ENCODE results near the gene PPIL1. TPM values are rescaled to one million over a fixed set of nuclear protein-coding genes. Genes with fewer than 3 reads are reported as not detected.

The PPIL1 gene
- total and polyA plus RNA-seq, 9 donors: 10.7 to 38.4 (median 21.2) TPM

GRCh38 chr6:36840432-36841403 lies 33.9 kb downstream of the PPIL1 start:
- WGBS, 3 donors: 4 to 8% (median 8%) methylated on average over 35 to 44 of the region's 44 CpGs
- Histone ChIP-seq H3K27ac (no peak overlapping the region), H3K4me3 (peak overlapping the region; percentile 45)

GRCh38 chr6:36839749-36840431 lies 34.7 kb downstream of the PPIL1 start:
- Histone ChIP-seq H3K27ac (peak overlapping the region in 1 of 2 donors; percentile 0), H3K36me3 (no peaks in the 10 kb centered on the region), H3K9me3 (no peaks in the 10 kb centered on the region), H3K4me3 (peak overlapping the region; percentile 45), H3K4me1 (ENCODE audit: insufficient read depth) (peaks cover 8% of the 10 kb centered on the region), H3K27me3 (no peaks in the 10 kb centered on the region)
- no peak for TF ChIP-seq EP300 (IDR thresholded peaks at IDR 0.05)
- TF ChIP-seq, protein P1, sequence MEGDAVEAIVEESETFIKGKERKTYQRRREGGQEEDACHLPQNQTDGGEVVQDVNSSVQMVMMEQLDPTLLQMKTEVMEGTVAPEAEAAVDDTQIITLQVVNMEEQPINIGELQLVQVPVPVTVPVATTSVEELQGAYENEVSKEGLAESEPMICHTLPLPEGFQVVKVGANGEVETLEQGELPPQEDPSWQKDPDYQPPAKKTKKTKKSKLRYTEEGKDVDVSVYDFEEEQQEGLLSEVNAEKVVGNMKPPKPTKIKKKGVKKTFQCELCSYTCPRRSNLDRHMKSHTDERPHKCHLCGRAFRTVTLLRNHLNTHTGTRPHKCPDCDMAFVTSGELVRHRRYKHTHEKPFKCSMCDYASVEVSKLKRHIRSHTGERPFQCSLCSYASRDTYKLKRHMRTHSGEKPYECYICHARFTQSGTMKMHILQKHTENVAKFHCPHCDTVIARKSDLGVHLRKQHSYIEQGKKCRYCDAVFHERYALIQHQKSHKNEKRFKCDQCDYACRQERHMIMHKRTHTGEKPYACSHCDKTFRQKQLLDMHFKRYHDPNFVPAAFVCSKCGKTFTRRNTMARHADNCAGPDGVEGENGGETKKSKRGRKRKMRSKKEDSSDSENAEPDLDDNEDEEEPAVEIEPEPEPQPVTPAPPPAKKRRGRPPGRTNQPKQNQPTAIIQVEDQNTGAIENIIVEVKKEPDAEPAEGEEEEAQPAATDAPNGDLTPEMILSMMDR (IDR thresholded peaks at IDR 0.05): peak in 1 of 3 donors; percentile 7
- TF ChIP-seq POLR2A (IDR thresholded peaks at IDR 0.05): no peak
- peak; percentile 34 to 76 (median 54) for DNase-seq
- intact Hi-C loops (cut with DNase I): loop anchor here in 2 of 4 donors (10.0 kb wide), 3 partner anchors 155 to 225 kb away; no protein-coding TSS in a partner anchor
- 0 to 1% (median 1%) methylated on average over 39 to 70 of the region's 70 CpGs for WGBS, 3 donors

More at GRCh38 chr6:36840432-36841403, 33.9 kb downstream of the PPIL1 start:
- DNase-seq: peak in 2 of 5 donors; percentile 48 to 60
- H3K27me3 ChIP-seq: no peaks in the 10 kb centered on the region
- no peaks in the 10 kb centered on the region for H3K9me3 ChIP-seq
- H3K36me3 ChIP-seq: no peaks in the 10 kb centered on the region
- TF ChIP-seq POLR2A (IDR thresholded peaks at IDR 0.05) (no peak), EP300 (IDR thresholded peaks at IDR 0.05) (no peak)
- TF ChIP-seq, protein P1 (IDR thresholded peaks at IDR 0.05): no peak
- H3K4me1 ChIP-seq (ENCODE audit: insufficient read depth): peaks cover 8% of the 10 kb centered on the region
- intact Hi-C loops (cut with DNase I): loop anchor here in 2 of 4 donors (10.0 kb wide), 3 partner anchors 156 to 226 kb away; no protein-coding TSS in a partner anchor

DNA sequence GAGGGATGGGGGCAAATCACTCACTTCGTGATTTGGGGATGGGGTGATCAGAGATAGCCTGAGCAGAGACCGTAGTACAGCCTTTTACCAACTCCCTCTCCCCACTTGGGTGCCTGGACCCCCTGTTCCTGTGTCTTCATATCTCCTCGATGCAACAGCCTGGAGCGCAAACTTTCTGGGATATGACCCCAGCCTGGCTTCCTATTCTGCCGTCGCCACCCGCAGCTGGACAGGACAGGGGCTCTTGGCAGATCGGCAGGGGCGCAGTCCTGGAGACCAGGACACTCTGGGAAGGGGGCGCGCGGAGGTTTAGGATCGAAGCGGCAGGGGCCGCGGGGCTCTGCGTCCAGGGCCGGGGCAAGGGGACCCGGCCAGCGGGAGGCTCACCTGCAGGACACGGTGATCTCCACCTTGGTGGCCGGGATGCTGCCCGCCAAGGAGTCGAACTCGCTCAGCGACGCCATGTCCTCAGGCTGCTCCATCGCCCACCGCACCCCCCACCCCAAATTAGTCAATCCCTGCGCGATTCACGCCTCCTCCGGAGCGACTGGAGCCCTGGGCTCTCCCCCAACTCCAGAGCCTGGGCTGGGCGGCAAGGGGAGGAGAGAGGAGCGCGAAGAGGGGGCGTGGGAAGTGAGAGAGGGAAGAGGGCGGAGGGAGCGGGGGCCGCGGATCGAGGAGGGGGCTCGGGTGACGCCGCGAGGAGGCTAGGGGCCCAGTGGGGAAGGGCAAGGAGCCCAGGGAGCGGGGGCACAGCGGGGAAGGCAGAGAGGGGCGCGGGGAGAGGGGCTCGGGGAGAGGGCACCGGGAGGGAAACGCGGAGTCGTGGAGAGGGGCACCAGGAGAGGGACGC lies 35.5 kb downstream of the PPIL1 start, which contains the start of gene CPNE5:
TSS of gene CPNE5 (minus strand) at position 549 of the 853 bp plus-strand sequence. CDS start at position 482, 67 bp downstream.
- WGBS, 3 donors: 7 to 11% (median 7%) methylated on average over 41 to 57 of the region's 57 CpGs
- DNase-seq: peak in 3 of 5 donors; percentile 27 to 66 (median 61)

More for the DNA sequence above, 35.5 kb downstream of the PPIL1 start, which contains the start of gene CPNE5:
- Histone ChIP-seq H3K27me3 (no peaks in the 10 kb centered on the region), H3K9me3 (no peaks in the 10 kb centered on the region), H3K4me3 (peak within 1 kb of the TSS; percentile 45), H3K4me1 (ENCODE audit: insufficient read depth) (peaks cover 8% of the 10 kb centered on the region), H3K36me3 (no peaks in the 10 kb centered on the region), H3K27ac (peak within 1 kb of the TSS in 1 of 2 donors; percentile 0)
- no peak for TF ChIP-seq EP300 (IDR thresholded peaks at IDR 0.05)
- no peak for TF ChIP-seq POLR2A (IDR thresholded peaks at IDR 0.05)
- TF ChIP-seq, protein P1 (IDR thresholded peaks at IDR 0.05): no peak
- intact Hi-C loops (cut with DNase I): no loop called here
